ENCODE data around the gene NEAT1.
A peak's percentile ranks its signal among the peaks of the same experiment; 100 is the strongest.

The NEAT1 gene

GRCh38 chr11:65476632-65477148 is 54.1 kb downstream of the NEAT1 start:
- TF ChIP-seq POLR2AphosphoS5 (IDR thresholded peaks at IDR 0.05; ENCODE audit: low read depth, low read length) (no peak; the same call in 1 of the 2 replicates), REST (IDR thresholded peaks at IDR 0.05; ENCODE audit: insufficient read depth in 1 of 2, low read depth in 2 of 2, low read length in 2 of 2) (no peak)

GRCh38 chr11:65477149-65477965 is 54.8 kb downstream of the NEAT1 start:
- peak; percentile 91 for TF ChIP-seq TAF1 (IDR thresholded peaks at IDR 0.05; ENCODE audit: borderline replicate concordance, insufficient read depth, low read length)
- peak; percentile 92 for TF ChIP-seq POLR2AphosphoS5 (IDR thresholded peaks at IDR 0.05; ENCODE audit: low read depth, low read length)
- TF ChIP-seq SIN3A (IDR thresholded peaks at IDR 0.05; ENCODE audit: borderline replicate concordance, insufficient read depth, low read length): no peak; the same call in 1 of the 2 replicates
- peak; percentile 92 for TF ChIP-seq FOXP2 (optimal IDR thresholded peaks at IDR 0.05; ENCODE audit: borderline replicate concordance, extremely low read depth, extremely low read length, insufficient read depth)
- TF ChIP-seq REST (IDR thresholded peaks at IDR 0.05; ENCODE audit: insufficient read depth in 1 of 2, low read depth in 2 of 2, low read length in 2 of 2): peak in 1 of 2 experiments; percentile 43; a peak in 2 of 4 replicates

- TF ChIP-seq SIN3A (IDR thresholded peaks at IDR 0.05; ENCODE audit: borderline replicate concordance, insufficient read depth, low read length) (no peak), REST (IDR thresholded peaks at IDR 0.05; ENCODE audit: insufficient read depth in 1 of 2, low read depth in 2 of 2, low read length in 2 of 2) (no peak), TAF1 (IDR thresholded peaks at IDR 0.05; ENCODE audit: borderline replicate concordance, insufficient read depth, low read length) (no peak), FOXP2 (optimal IDR thresholded peaks at IDR 0.05; ENCODE audit: borderline replicate concordance, extremely low read depth, extremely low read length, insufficient read depth) (no peak), POLR2AphosphoS5 (IDR thresholded peaks at IDR 0.05; ENCODE audit: low read depth, low read length) (no peak)
These were observed 56.0 kb downstream of the NEAT1 start for GRCh38 chr11:65478388-65479183.

- TF ChIP-seq FOXP2 (optimal IDR thresholded peaks at IDR 0.05; ENCODE audit: borderline replicate concordance, extremely low read depth, extremely low read length, insufficient read depth) (no peak), REST (IDR thresholded peaks at IDR 0.05; ENCODE audit: insufficient read depth in 1 of 2, low read depth in 2 of 2, low read length in 2 of 2) (no peak), TAF1 (IDR thresholded peaks at IDR 0.05; ENCODE audit: borderline replicate concordance, insufficient read depth, low read length) (no peak), POLR2AphosphoS5 (IDR thresholded peaks at IDR 0.05; ENCODE audit: low read depth, low read length) (no peak), SIN3A (IDR thresholded peaks at IDR 0.05; ENCODE audit: borderline replicate concordance, insufficient read depth, low read length) (no peak)
These were observed 56.9 kb downstream of the NEAT1 start for GRCh38 chr11:65479184-65480145.
